Ureter (tissue), 1 donor: ENCODE data around the gene MEGF11. TPM values are rescaled to one million over a fixed set of nuclear protein-coding genes. Genes with fewer than 3 reads are reported as not detected.

Source experiments
- DNase-seq: peaks from one replicate; pipeline ENCODE4 v3.0.0-alpha.2; 2020; ENCODE audit warnings: low spot score
- total RNA-seq: library from RNA; stranded (reverse); gene quantifications from one replicate; pipeline ENCODE4 v1.2.4, GENCODE V29; 2023
- donor health status: DM: yes; HTN: yes; CAD: no.

MEGF11 gene
- total RNA-seq, 1 donor from 2014 or later: not detected

GRCh38 chr15:66239514-66239913, 14.0 kb downstream of the MEGF11 start:
- no peak for DNase-seq

DNA sequence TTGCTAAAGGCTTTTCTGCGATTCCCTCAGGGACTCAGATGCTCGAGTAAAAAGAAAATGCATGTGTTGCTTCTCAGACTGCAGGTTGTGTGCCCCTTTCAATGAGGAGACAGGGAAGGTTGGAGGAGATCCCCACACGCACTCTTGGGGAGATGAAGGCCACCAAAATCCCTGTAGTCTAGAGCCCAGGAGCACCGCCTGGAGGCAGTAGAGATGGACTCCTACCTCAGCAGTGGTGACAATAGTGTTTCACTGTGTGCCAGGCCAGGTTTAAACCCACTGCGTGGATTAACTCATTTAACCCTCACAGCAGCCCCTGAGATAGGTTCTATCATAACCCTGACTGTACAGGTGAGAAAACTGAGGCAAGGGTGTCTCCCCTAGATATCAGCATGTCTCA, 15.2 kb downstream of the MEGF11 start:
- no peak for DNase-seq

DNA sequence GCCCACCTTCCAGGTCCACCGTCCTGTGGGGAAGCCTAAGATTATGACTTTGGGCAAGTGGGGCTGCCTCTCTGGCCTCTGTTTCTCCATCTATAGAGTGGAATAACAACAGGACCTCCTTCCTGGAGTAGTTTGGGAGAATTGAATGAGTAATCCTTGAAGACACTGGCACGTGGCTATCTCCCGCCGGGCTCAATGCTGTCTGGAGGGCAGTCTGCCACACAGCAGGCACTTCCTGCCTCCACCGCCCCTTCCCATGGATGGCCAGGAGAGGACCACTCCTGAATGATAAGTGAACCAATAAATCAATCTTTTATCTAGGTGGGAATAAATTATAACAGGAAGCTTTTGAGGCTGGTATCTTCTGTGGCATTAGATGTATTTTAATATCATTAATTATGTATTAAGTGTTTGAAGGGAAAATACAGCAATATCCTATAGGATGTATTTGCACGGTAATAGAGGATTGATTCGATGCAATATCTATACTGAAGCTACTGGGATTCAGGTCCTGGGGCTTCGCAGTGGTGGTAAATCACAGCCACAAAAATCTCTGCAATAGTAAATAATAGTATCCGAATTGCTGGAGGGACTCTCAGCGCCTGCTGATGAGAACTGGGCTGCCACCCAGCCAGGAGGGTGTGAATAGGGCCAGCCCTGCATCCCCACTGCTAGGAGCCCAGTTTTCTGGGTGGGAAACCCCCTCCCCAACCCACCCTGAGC, 15.9 kb downstream of the MEGF11 start:
- DNase-seq: no peak

- DNase-seq: no peak
Measured at GRCh38 chr15:66236806-66237375, 16.7 kb downstream of the MEGF11 start.

GRCh38 chr15:66235866-66236265, 17.7 kb downstream of the MEGF11 start:
- DNase-seq: no peak

GRCh38 chr15:66234798-66235197, 18.8 kb downstream of the MEGF11 start:
- no peak for DNase-seq

DNA sequence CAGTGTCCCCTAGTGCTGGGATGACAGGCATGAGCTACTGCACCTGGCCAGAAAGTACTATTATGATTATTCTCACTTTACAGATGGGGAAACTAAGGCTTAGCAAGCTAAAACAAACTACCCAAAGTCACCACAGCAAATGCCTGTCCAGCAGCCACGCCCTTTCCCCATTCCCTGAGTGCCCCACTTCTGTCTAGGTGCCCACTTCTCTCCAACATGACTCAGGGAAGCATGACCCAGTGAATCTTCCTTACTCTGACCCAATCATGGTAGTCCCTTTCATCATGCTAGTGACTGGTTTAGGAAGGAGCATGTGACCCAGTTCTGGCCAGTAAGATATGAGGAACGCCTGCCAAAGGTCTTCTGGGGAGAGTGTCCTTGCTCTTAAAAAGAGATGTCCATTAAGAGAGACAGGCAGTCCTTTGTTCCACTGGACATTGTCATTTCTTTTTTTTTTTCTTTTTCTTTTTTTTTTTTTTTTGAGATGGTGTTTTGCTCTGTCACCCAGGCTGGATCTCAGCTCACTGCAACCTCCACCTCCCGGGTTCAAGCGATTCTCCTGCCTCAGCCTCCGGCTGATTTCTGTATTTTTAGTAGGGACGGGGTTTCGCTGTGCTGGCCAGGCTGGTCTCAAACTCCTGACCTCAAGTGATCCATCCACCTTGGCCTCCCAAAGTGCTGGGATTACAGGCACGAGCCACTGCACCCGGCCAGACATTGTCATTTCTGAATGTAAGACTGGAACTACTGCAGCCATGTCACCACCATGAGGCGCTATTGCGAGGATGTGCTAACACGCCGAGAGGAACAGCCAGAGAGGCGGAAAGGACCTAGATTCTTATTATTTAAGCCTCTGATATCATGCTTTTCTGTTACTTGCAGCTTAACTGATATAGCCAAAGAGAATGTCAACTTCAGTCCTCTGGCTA, 19.8 kb downstream of the MEGF11 start:
- DNase-seq: no peak

DNA sequence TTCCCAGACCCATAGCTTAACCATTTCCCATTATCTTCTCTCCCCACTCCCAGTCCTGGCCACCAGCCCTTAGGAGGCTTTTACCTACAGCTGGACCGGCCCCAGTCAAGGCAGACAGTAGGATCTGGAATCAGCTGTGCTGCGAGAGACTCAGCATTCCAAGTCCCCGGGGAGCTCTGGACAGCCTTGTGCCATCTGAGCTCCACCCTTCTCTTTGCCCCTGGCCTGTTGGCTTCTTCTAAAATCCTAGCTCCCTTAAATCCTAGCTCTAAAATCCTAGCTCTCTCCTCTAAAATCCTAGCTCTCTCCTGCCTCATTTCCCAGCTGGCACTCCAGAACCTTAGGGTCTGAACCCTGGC, 21.3 kb downstream of the MEGF11 start:
- no peak for DNase-seq

GRCh38 chr15:66231394-66232266, 21.9 kb downstream of the MEGF11 start:
- no peak for DNase-seq

- DNase-seq: no peak
Measured at GRCh38 chr15:66229790-66230465, 23.6 kb downstream of the MEGF11 start.

GRCh38 chr15:66228807-66229735, 24.5 kb downstream of the MEGF11 start:
- DNase-seq: no peak

GRCh38 chr15:66226736-66227135, 26.8 kb downstream of the MEGF11 start:
- no peak for DNase-seq

DNA sequence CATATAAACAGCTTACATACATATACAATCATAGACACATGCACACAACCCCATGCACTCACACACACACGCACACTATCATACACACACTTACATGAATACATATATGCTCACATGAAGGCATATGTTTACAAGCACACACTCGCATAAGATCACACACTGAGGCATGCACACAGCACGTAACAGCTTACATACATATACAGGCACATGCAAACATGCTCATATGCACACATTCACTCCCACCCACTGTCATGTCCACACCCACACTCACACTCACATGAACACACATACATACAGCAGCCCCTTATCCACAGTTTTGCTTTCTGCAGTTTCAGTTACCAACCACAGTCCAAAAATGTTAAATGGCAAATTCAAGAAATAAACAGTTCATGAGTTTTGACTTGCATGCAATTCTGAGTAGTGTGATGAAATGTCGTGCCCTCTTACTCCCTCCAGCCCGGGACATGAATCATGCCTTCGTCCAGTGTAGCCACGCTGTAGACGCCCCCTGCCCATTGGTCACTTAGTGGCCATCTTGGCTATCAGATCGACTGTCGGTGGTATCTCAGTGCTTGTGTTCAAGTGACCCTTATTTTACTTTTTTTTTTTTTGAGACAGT, 27.8 kb downstream of the MEGF11 start:
- no peak for DNase-seq

GRCh38 chr15:66224946-66225345, 28.6 kb downstream of the MEGF11 start:
- no peak for DNase-seq

GRCh38 chr15:66222273-66223198, 31.0 kb downstream of the MEGF11 start:
- DNase-seq: no peak

DNA sequence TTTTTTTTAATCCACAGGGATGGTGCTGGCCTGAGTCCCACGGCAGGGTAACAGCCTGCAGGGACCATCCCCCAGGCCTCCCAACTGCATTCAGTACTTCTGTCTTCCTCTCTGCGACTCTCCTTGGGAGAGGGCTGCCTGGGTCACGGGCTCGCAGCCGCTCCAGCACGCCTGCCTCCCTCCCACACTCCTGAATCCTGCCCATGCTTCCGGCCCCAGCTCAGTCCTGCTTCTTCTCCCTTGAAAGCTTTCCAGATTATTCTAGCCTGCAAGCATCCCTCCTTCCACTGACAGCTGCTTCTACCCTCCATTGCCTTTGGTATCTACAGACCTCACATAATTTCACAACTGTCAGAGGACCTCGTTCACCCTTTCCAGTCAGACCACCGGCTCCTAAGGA, 32.4 kb downstream of the MEGF11 start:
- DNase-seq: no peak

- no peak for DNase-seq
Measured at GRCh38 chr15:66220601-66221000, 32.9 kb downstream of the MEGF11 start.

DNA sequence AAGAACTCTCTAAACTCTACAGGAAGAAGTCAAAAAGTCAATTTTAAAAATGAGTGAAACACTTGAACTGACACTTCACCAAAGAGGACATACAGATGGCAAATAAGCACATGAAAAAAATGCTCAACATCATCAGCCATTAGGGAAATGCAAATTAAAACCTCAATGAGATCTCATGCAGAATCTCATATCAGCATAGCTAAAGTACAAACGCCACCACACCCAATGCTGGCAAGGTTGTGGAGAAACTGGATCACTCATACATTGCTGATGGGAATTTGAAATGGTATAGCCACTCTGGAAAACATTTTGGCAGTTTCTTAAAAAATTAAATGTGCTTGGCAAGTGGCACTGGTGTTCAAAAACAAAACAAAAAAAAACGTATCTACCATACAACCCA, 34.2 kb downstream of the MEGF11 start:
- no peak for DNase-seq
